K562 (cell line): ENCODE results near the gene UBXN11. TPM values are rescaled to one million over a fixed set of nuclear protein-coding genes. Genes with fewer than 3 reads are reported as not detected.

ENCODE experiments used
- CHD1 ChIP-seq: fragments of 200-600 bp; sonication (generic); IDR thresholded peaks from one replicate; pipeline ENCODE4 v1.6.1; 2012; ENCODE audit warnings: mild to moderate bottlenecking, moderate library complexity, low read length, inconsistent platforms
- IRF1 ChIP-seq: sonication (generic); formaldehyde crosslinking; IDR thresholded peaks from 2 replicates; pipeline ENCODE4 v1.8.0; 2022; ENCODE audit warnings: missing genetic modification reagents, mild to moderate bottlenecking, borderline replicate concordance
- KAT7 ChIP-seq: sonication (generic); formaldehyde crosslinking; IDR thresholded peaks from 2 replicates; pipeline ENCODE4 v1.8.0; 2022; ENCODE audit warnings: missing genetic modification reagents, mild to moderate bottlenecking, borderline replicate concordance
- PHB ChIP-seq: fragments of 250-450 bp; sonication (Bioruptor Pico); IDR thresholded peaks from 2 replicates; pipeline ENCODE4 v1.5.0; 2021
- SIN3B ChIP-seq: fragments of 450-650 bp; IDR thresholded peaks from 2 replicates; pipeline ENCODE4 v1.6.1; 2017; ENCODE audit warnings: low read depth, mild to moderate bottlenecking, moderate library complexity
- ZBTB1 ChIP-seq: sonication (generic); formaldehyde crosslinking; IDR thresholded peaks from 2 replicates; pipeline ENCODE4 v1.8.1; 2023; ENCODE audit warnings: missing genetic modification reagents, low read depth, mild to moderate bottlenecking, borderline replicate concordance
- ZNF253 ChIP-seq: fragments of 250-450 bp; sonication (Bioruptor Pico); conservative IDR thresholded peaks from 2 replicates; pipeline ENCODE4 v1.6.1; 2021; ENCODE audit warnings: mild to moderate bottlenecking
- ZNF695 ChIP-seq: fragments of 450-650 bp; formaldehyde crosslinking; IDR thresholded peaks from 2 replicates; pipeline ENCODE4 v1.4.0; 2020; ENCODE audit warnings: mild to moderate bottlenecking, moderate library complexity
- polyA plus RNA-seq, 8 experiments: library from polyadenylated mRNA; depleted of rRNA in 4 of 8; stranded (reverse) in 5 of 8; unstranded in 3 of 8; fragments of >200 nt; fragmentation: Nextera tagmentation in 2 of 8; fragmentation: Illumina TruSeq in 1 of 8; extraction: Ambion mirVana in 2 of 8; extraction: Trizol in 1 of 8; gene quantifications; 2 replicates each; pipeline versions ENCODE4 v1.2.1 to v1.2.3, GENCODE V29; 2011 to 2014; ENCODE audit warnings: inconsistent platforms in 1 of 8, missing spikeins in 1 of 8
- total RNA-seq, 7 experiments: library from RNA; depleted of rRNA in 6 of 7; stranded (reverse); fragments of >200 nt in 6 of 7; fragmentation: Illumina TruSeq in 2 of 7; extraction: Trizol in 2 of 7; gene quantifications; 2 replicates each; pipeline versions ENCODE4 v1.2.1 to v1.2.3, GENCODE V29; 2011 to 2021; ENCODE audit warnings: low replicate concordance in 1 of 7
- TF ChIP-seq, protein P1 (sequence below): fragments of 450-650 bp; IDR thresholded peaks from 2 replicates; pipeline ENCODE4 v1.6.1; 2017; ENCODE audit warnings: mild to moderate bottlenecking, moderate library complexity

UBXN11 gene
- total and polyA plus RNA-seq, 9 of the 15 experiments (the other 6 are each of a cell fraction or from before 2014, with no cell fraction given): 0.48 to 34.3 (median 11.3) TPM

GRCh38 chr1:26305667-26306289, 658 bp downstream of the UBXN11 start (continued):
- TF ChIP-seq, protein P1, sequence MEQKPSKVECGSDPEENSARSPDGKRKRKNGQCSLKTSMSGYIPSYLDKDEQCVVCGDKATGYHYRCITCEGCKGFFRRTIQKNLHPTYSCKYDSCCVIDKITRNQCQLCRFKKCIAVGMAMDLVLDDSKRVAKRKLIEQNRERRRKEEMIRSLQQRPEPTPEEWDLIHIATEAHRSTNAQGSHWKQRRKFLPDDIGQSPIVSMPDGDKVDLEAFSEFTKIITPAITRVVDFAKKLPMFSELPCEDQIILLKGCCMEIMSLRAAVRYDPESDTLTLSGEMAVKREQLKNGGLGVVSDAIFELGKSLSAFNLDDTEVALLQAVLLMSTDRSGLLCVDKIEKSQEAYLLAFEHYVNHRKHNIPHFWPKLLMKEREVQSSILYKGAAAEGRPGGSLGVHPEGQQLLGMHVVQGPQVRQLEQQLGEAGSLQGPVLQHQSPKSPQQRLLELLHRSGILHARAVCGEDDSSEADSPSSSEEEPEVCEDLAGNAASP: no peak
- 0 out of 2 replicates have a peak, but pooled peaks have one; percentile 13 for TF ChIP-seq ZBTB1 (CRISPR knock-in tag)
- no peak for TF ChIP-seq ZNF253 (CRISPR knock-in tag)
- no peak for TF ChIP-seq CHD1
- no peak for TF ChIP-seq IRF1
- peak; percentile 75; the same call in 1 of the 2 replicates for TF ChIP-seq KAT7 (CRISPR knock-in tag)
- no peak for TF ChIP-seq SIN3B
- TF ChIP-seq ZNF695 (CRISPR knock-in tag): no peak
- no peak for TF ChIP-seq PHB (CRISPR knock-in tag)
